GM23248 (cell line): ENCODE results near the gene OTOP3. TPM values are rescaled to one million over a fixed set of nuclear protein-coding genes. Genes with fewer than 3 reads are reported as not detected.

ENCODE experiments used
- DNase-seq: peaks from one replicate; pipeline ENCODE4 v3.0.0-alpha.2; 2015
- H2AFZ ChIP-seq: fragments of 200-600 bp; sonication (generic); 2 replicates; pipeline ENCODE4 v1.6.1; 2016; ENCODE audit warnings: antibody characterized with exemption
- H3F3A ChIP-seq: fragments of 200-600 bp; sonication (generic); 2 replicates; pipeline ENCODE4 v1.6.1; 2016; ENCODE audit warnings: mild to moderate bottlenecking, antibody characterized with exemption, mixed run types; ENCODE audit not compliant: insufficient read depth
- H3K27ac ChIP-seq: fragments of 200-600 bp; sonication (generic); 2 replicates; pipeline ENCODE4 v1.5.1; 2016; ENCODE audit warnings: mild to moderate bottlenecking
- H3K27me3 ChIP-seq: fragments of 200-600 bp; sonication (generic); replicated peaks from 2 replicates; pipeline ENCODE4 v1.6.1; 2016; ENCODE audit warnings: mild to moderate bottlenecking; ENCODE audit not compliant: insufficient read depth
- H3K36me3 ChIP-seq: fragments of 200-600 bp; sonication (generic); 2 replicates; pipeline ENCODE4 v1.6.1; 2016; ENCODE audit warnings: low read depth, mild to moderate bottlenecking
- H3K4me1 ChIP-seq: fragments of 200-600 bp; sonication (generic); 2 replicates; pipeline ENCODE4 v1.6.1; 2016; ENCODE audit warnings: mild to moderate bottlenecking; ENCODE audit not compliant: insufficient read depth
- H3K4me2 ChIP-seq: fragments of 200-600 bp; sonication (generic); one replicate; pipeline ENCODE4 v1.6.1; 2016; ENCODE audit warnings: mild to moderate bottlenecking; ENCODE audit not compliant: unreplicated experiment
- H3K4me3 ChIP-seq: fragments of 200-600 bp; sonication (generic); 2 replicates; pipeline ENCODE4 v1.5.1; 2016; ENCODE audit warnings: mild to moderate bottlenecking
- H3K79me2 ChIP-seq: fragments of 200-600 bp; sonication (generic); 2 replicates; pipeline ENCODE4 v1.6.1; 2016; ENCODE audit warnings: mild to moderate bottlenecking; ENCODE audit not compliant: insufficient read depth
- H3K9ac ChIP-seq: fragments of 200-600 bp; sonication (generic); 2 replicates; pipeline ENCODE4 v1.6.1; 2016; ENCODE audit warnings: mild to moderate bottlenecking
- H3K9me2 ChIP-seq: fragments of 200-600 bp; sonication (generic); 2 replicates; pipeline ENCODE4 v1.6.1; 2016; ENCODE audit warnings: mixed run types, mild to moderate bottlenecking, moderate library complexity; ENCODE audit not compliant: insufficient read depth
- H3K9me3 ChIP-seq: fragments of 200-600 bp; sonication (generic); one replicate; pipeline ENCODE4 v1.6.1; 2017; ENCODE audit warnings: low read depth
- H4K20me1 ChIP-seq: fragments of 200-600 bp; sonication (generic); 2 replicates; pipeline ENCODE4 v1.6.0; 2016; ENCODE audit not compliant: insufficient read depth
- EZH2 ChIP-seq: fragments of 200-600 bp; sonication (generic); IDR thresholded peaks from 2 replicates; pipeline ENCODE4 v1.6.1; 2018; ENCODE audit warnings: antibody characterized with exemption, mild to moderate bottlenecking; ENCODE audit not compliant: insufficient read depth, poor library complexity, severe bottlenecking
- EZH2phosphoT487 ChIP-seq: fragments of 200-600 bp; sonication (generic); IDR thresholded peaks from 2 replicates; pipeline ENCODE4 v1.6.1; 2018; ENCODE audit warnings: antibody characterized with exemption, moderate library complexity, mild to moderate bottlenecking, low read depth; ENCODE audit not compliant: insufficient read depth
- WGBS, 2 experiments: methylation state at CpG; one replicate each; pipeline ENCODE4 v1.1.6; 2015 to 2017; ENCODE audit warnings: low lambda C conversion rate in 2 of 2, low coverage in 1 of 2; ENCODE audit errors: missing lambda C conversion rate in 2 of 2; 5-methylcytosine and 5-hydroxymethylcytosine counted together
- in situ Hi-C: fragments of 300-500 bp; cut with MboI; formaldehyde crosslinking; loops from 2 replicates; pipeline ENCODE4 v1.15.0; 2020
- polyA plus RNA-seq: library from polyadenylated mRNA; unstranded; fragments of >200 nt; fragmentation: Nextera tagmentation; extraction: Ambion mirVana; gene quantifications from 2 replicates; pipeline ENCODE4 v1.2.1, GENCODE V29; 2016
- total RNA-seq: library from RNA; depleted of rRNA; stranded (reverse); fragments of >200 nt; shearing (Covaris generic); gene quantifications from 2 replicates; pipeline ENCODE4 v1.2.3, GENCODE V29; 2014

Gene OTOP3
- total and polyA plus RNA-seq, 2 experiments from 2014 or later = not detected

DNA sequence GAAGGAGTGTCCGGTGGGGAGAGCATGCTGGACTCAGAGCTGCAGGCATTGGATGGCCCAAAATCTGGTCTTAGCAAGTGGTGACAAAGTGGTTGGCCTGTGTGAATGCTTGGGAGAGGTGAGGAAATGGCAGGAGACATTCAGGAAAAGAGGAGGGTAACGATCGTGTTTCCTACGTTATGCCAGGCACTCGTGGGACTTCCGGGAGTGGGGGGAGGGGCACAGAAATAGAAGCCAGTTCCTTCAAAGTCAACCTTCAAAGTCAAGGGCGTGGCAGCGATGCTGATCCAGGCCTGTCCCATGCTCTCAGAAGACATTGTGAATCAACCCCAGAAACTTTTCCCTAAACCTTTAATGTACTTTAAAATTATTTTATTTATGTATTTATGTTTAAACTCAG, 3.8 kb downstream of the OTOP3 start:
- Histone ChIP-seq H3K9me3 (no peaks in the 10 kb centered on the region), H3K9ac (no peak overlapping the region), H2AFZ (no peak overlapping the region), H3K79me2 (no peaks in the 10 kb centered on the region), H3K36me3 (no peaks in the 10 kb centered on the region), H3K27ac (no peak overlapping the region), H3K4me3 (no peak overlapping the region), H3K4me2 (no peak overlapping the region), H3K27me3 (peaks cover 55% of the 10 kb centered on the region), H3K9me2 (no peaks in the 10 kb centered on the region), H3K4me1 (no peaks in the 10 kb centered on the region), H3F3A (no peaks in the 10 kb centered on the region), H4K20me1 (no peaks in the 10 kb centered on the region)
- DNase-seq = no peak
- TF ChIP-seq EZH2 = no peak
- no peak for TF ChIP-seq EZH2phosphoT487
- 40 to 51% methylated on average over 8 of the region's 8 CpGs for WGBS, 2 experiments
- in situ Hi-C loops = no loop called here

- no peaks in the 10 kb centered on the region for H3K79me2 ChIP-seq
- DNase-seq = no peak
- peaks cover 56% of the 10 kb centered on the region for H3K27me3 ChIP-seq
- H3K4me3 ChIP-seq = no peak overlapping the region
- H3K9me2 ChIP-seq = no peaks in the 10 kb centered on the region
- H3K36me3 ChIP-seq = no peaks in the 10 kb centered on the region
- no peak overlapping the region for H2AFZ ChIP-seq
- TF ChIP-seq EZH2phosphoT487 = no peak
- WGBS, 2 experiments = 57 to 58% methylated on average over 20 to 21 of the region's 21 CpGs
- H3K9me3 ChIP-seq = no peaks in the 10 kb centered on the region
- H3F3A ChIP-seq = no peaks in the 10 kb centered on the region
- H3K4me1 ChIP-seq = no peaks in the 10 kb centered on the region
- no peak overlapping the region for H3K4me2 ChIP-seq
- H3K9ac ChIP-seq = no peak overlapping the region
- H4K20me1 ChIP-seq = no peaks in the 10 kb centered on the region
- H3K27ac ChIP-seq = no peak overlapping the region
- in situ Hi-C loops = no loop called here
Measured at GRCh38 chr17:74941128-74941725, 5.5 kb downstream of the OTOP3 start.

GRCh38 chr17:74943808-74944522, 8.3 kb downstream of the OTOP3 start:
- H3K36me3 ChIP-seq = no peaks in the 10 kb centered on the region
- peak; percentile 25 for DNase-seq
- no peak overlapping the region for H3K4me2 ChIP-seq
- no peaks in the 10 kb centered on the region for H4K20me1 ChIP-seq
- H3K79me2 ChIP-seq = no peaks in the 10 kb centered on the region
- TF ChIP-seq EZH2 (no peak), EZH2phosphoT487 (no peak)
- in situ Hi-C loops = no loop called here
- H3K27me3 ChIP-seq = peaks cover 45% of the 10 kb centered on the region
- H3K4me1 ChIP-seq = no peaks in the 10 kb centered on the region
- H3K9me2 ChIP-seq = no peaks in the 10 kb centered on the region
- H3K27ac ChIP-seq = no peak overlapping the region
- WGBS, 2 experiments = 33 to 39% methylated on average over 13 of the region's 13 CpGs
- H3K4me3 ChIP-seq = no peak overlapping the region
- no peak overlapping the region for H3K9ac ChIP-seq
- H3K9me3 ChIP-seq = no peaks in the 10 kb centered on the region
- no peak overlapping the region for H2AFZ ChIP-seq
- no peaks in the 10 kb centered on the region for H3F3A ChIP-seq

DNA sequence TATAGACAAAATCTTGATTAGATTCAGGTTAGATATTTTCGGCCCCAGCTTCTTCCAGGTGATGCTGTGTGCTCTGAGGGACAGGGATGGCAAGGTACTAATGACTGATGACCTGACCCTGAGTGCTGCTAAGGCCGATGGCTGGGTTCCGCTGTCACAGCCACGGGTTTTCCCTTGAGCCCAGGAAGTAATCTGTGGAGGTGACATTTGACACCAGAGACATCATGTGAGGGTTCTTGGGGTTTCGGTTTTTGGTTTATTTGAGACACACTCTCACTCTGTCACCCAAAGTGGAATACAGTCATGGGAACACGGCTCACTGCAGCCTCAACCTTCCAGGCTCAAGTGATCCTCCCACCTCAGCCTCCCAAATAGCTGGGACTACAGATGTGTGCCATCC, 9.8 kb downstream of the OTOP3 start:
- peaks cover 44% of the 10 kb centered on the region for H3K27me3 ChIP-seq
- H4K20me1 ChIP-seq = no peaks in the 10 kb centered on the region
- H3K4me3 ChIP-seq = no peak overlapping the region
- 31 to 34% methylated on average over 6 of the region's 6 CpGs for WGBS, 2 experiments
- H3K9ac ChIP-seq = no peak overlapping the region
- TF ChIP-seq EZH2 (no peak), EZH2phosphoT487 (no peak)
- H3K9me2 ChIP-seq = no peaks in the 10 kb centered on the region
- H2AFZ ChIP-seq = no peak overlapping the region
- H3K4me2 ChIP-seq = no peak overlapping the region
- H3K4me1 ChIP-seq = no peaks in the 10 kb centered on the region
- no peaks in the 10 kb centered on the region for H3F3A ChIP-seq
- in situ Hi-C loops = no loop called here
- no peak overlapping the region for H3K27ac ChIP-seq
- no peaks in the 10 kb centered on the region for H3K36me3 ChIP-seq
- no peak for DNase-seq
- H3K9me3 ChIP-seq = no peaks in the 10 kb centered on the region
- no peaks in the 10 kb centered on the region for H3K79me2 ChIP-seq
